Mucosa of rectum (tissue), 2 donors: ENCODE data around the gene SLC9A3.
"Not testable (repeated sequence)": the region's sequence is repeated elsewhere in the genome, so short reads cannot be mapped to it uniquely, and the experiment has no call there.

Source experiments
- H3K27ac ChIP-seq, 2 donors: one replicate each; pipeline ENCODE4 v1.7.0; 2013; ENCODE audit warnings: inconsistent platforms in 2 of 2, low read depth in 2 of 2, low read length in 2 of 2
- H3K27me3 ChIP-seq, 2 donors: one replicate each; pipeline ENCODE4 v1.7.0; 2013; ENCODE audit warnings: low read length in 2 of 2; ENCODE audit not compliant: control insufficient read depth in 2 of 2, insufficient read depth in 2 of 2
- H3K36me3 ChIP-seq, 2 donors: one replicate each; pipeline ENCODE4 v1.7.0; 2013; ENCODE audit warnings: low read length in 2 of 2; ENCODE audit not compliant: control insufficient read depth in 2 of 2, insufficient read depth in 2 of 2
- H3K4me1 ChIP-seq, 2 donors: one replicate each; pipeline ENCODE4 v1.7.0; 2013; ENCODE audit warnings: low read length in 2 of 2, mild to moderate bottlenecking in 1 of 2; ENCODE audit not compliant: control insufficient read depth in 2 of 2, insufficient read depth in 2 of 2
- H3K4me3 ChIP-seq, 2 donors: one replicate each; pipeline ENCODE4 v1.7.0; 2013; ENCODE audit warnings: low read length in 2 of 2
- H3K9ac ChIP-seq, 2 donors: one replicate each; pipeline ENCODE4 v1.7.0; 2013; ENCODE audit warnings: low read length in 2 of 2, low read depth in 1 of 2, mild to moderate bottlenecking in 1 of 2
- H3K9me3 ChIP-seq, 2 donors: one replicate each; pipeline ENCODE4 v1.7.0; 2013; ENCODE audit warnings: low read length in 2 of 2; ENCODE audit not compliant: control insufficient read depth in 2 of 2
- donor health status: healthy.
- donor health status: Normal muscosa, but diverticular disease.

Gene SLC9A3

GRCh38 chr5:476102-476813, 48.0 kb downstream of the SLC9A3 start:
- H3K27ac ChIP-seq = no peak overlapping the region
- H3K9me3 ChIP-seq = no peaks in the 10 kb centered on the region
- H3K9ac ChIP-seq = no peak overlapping the region
- peaks cover 11 to 22% of the 10 kb centered on the region in 2 donors for H3K4me1 ChIP-seq
- H3K36me3 ChIP-seq = peaks cover 0 to 4% of the 10 kb centered on the region in 2 donors
- H3K4me3 ChIP-seq = no peak overlapping the region
- peaks cover 29 to 31% of the 10 kb centered on the region in 2 donors for H3K27me3 ChIP-seq

- Histone ChIP-seq H3K36me3 (peaks cover 0 to 7% of the 10 kb centered on the region in 2 donors), H3K4me1 (peaks cover 16 to 24% of the 10 kb centered on the region in 2 donors), H3K9me3 (no peaks in the 10 kb centered on the region), H3K9ac (no peak overlapping the region), H3K4me3 (no peak overlapping the region), H3K27ac (no peak overlapping the region), H3K27me3 (peaks cover 29 to 31% of the 10 kb centered on the region in 2 donors)
Measured at GRCh38 chr5:475704-476101, 48.5 kb downstream of the SLC9A3 start.

GRCh38 chr5:474840-475661, 49.2 kb downstream of the SLC9A3 start:
- no peaks in the 10 kb centered on the region for H3K9me3 ChIP-seq
- H3K27me3 ChIP-seq = peaks cover 24 to 31% of the 10 kb centered on the region in 2 donors
- H3K36me3 ChIP-seq = peaks cover 0 to 11% of the 10 kb centered on the region in 2 donors
- H3K9ac ChIP-seq = no peak overlapping the region
- H3K4me1 ChIP-seq = peaks cover 16 to 24% of the 10 kb centered on the region in 2 donors
- H3K4me3 ChIP-seq = peak overlapping the region; percentile 7 to 40
- no peak overlapping the region for H3K27ac ChIP-seq

- not testable (repeated sequence) for H3K27ac ChIP-seq, H3K9ac ChIP-seq, H3K9me3 ChIP-seq
- H3K4me1 ChIP-seq = peaks cover 16 to 24% of the 10 kb centered on the region in 2 donors
- peak overlapping the region; percentile 69 to 76 for H3K4me3 ChIP-seq
- H3K36me3 ChIP-seq = peaks cover 0 to 14% of the 10 kb centered on the region in 2 donors
- peaks cover 24 to 27% of the 10 kb centered on the region in 2 donors for H3K27me3 ChIP-seq
Measured at GRCh38 chr5:474232-474839, 49.9 kb downstream of the SLC9A3 start.

- peaks cover 0 to 14% of the 10 kb centered on the region in 2 donors for H3K36me3 ChIP-seq
- H3K27me3 ChIP-seq = peaks cover 24 to 27% of the 10 kb centered on the region in 2 donors
- H3K9ac ChIP-seq = peak overlapping the region; percentile 52 to 76
- H3K4me1 ChIP-seq = peaks cover 16 to 24% of the 10 kb centered on the region in 2 donors
- peak overlapping the region; percentile 69 to 76 for H3K4me3 ChIP-seq
- H3K9me3 ChIP-seq = no peaks in the 10 kb centered on the region
- peak overlapping the region in 1 of 2 donors; percentile 58 for H3K27ac ChIP-seq
Measured at GRCh38 chr5:473551-474192, 50.6 kb downstream of the SLC9A3 start.

- Histone ChIP-seq H3K9me3 (no peaks in the 10 kb centered on the region), H3K27me3 (peaks cover 20 to 23% of the 10 kb centered on the region in 2 donors), H3K9ac (peak overlapping the region; percentile 60 to 83), H3K36me3 (peaks cover 0 to 14% of the 10 kb centered on the region in 2 donors), H3K27ac (peak overlapping the region in 1 of 2 donors; percentile 58), H3K4me1 (peaks cover 16 to 24% of the 10 kb centered on the region in 2 donors), H3K4me3 (peak overlapping the region; percentile 73 to 79)
Measured at GRCh38 chr5:472656-473550, 51.3 kb downstream of the SLC9A3 start.

GRCh38 chr5:472076-472655, 52.1 kb downstream of the SLC9A3 start:
- peaks cover 16 to 24% of the 10 kb centered on the region in 2 donors for H3K4me1 ChIP-seq
- peak overlapping the region; percentile 60 to 83 for H3K9ac ChIP-seq
- H3K27me3 ChIP-seq = peaks cover 17% of the 10 kb centered on the region in 2 donors
- peak overlapping the region in 1 of 2 donors; percentile 58 for H3K27ac ChIP-seq
- no peaks in the 10 kb centered on the region for H3K9me3 ChIP-seq
- H3K36me3 ChIP-seq = peaks cover 0 to 14% of the 10 kb centered on the region in 2 donors
- peak overlapping the region; percentile 73 to 79 for H3K4me3 ChIP-seq

- H3K36me3 ChIP-seq = peaks cover 0 to 14% of the 10 kb centered on the region in 2 donors
- no peaks in the 10 kb centered on the region for H3K9me3 ChIP-seq
- H3K27me3 ChIP-seq = peaks cover 16 to 17% of the 10 kb centered on the region in 2 donors
- peaks cover 16 to 24% of the 10 kb centered on the region in 2 donors for H3K4me1 ChIP-seq
- H3K4me3 ChIP-seq = peak overlapping the region; percentile 73 to 79
- H3K9ac ChIP-seq = peak overlapping the region; percentile 60 to 83
- H3K27ac ChIP-seq = no peak overlapping the region
Measured at GRCh38 chr5:471750-472058, 52.5 kb downstream of the SLC9A3 start.
